ENCODE data around the gene KRT81.
"Not testable (repeated sequence)": the region's sequence is repeated elsewhere in the genome, so short reads cannot be mapped to it uniquely, and the experiment has no call there.

KRT81 gene

GRCh38 chr12:52243259-52243855 lies 48.0 kb downstream of the KRT81 start:
- Histone ChIP-seq H3K27ac (ENCODE audit: insufficient read depth, low read length, poor library complexity, severe bottlenecking) (no peak overlapping the region), H3K36me3 (ENCODE audit: control insufficient read depth, insufficient read depth, low read length) (no peaks in the 10 kb centered on the region), H3K9me3 (ENCODE audit: control insufficient read depth, low read length) (no peaks in the 10 kb centered on the region), H3K4me3 (ENCODE audit: insufficient read depth, low read depth, low read length, poor library complexity, severe bottlenecking) (no peak overlapping the region), H3K4me1 (ENCODE audit: control insufficient read depth, insufficient read depth, low read length, poor library complexity, severe bottlenecking) (peaks cover 14% of the 10 kb centered on the region), H3K27me3 (replicated peaks; ENCODE audit: control insufficient read depth, insufficient read depth, low read length, poor library complexity, severe bottlenecking) (no peaks in the 10 kb centered on the region)
- DNase-seq = no peak

DNA sequence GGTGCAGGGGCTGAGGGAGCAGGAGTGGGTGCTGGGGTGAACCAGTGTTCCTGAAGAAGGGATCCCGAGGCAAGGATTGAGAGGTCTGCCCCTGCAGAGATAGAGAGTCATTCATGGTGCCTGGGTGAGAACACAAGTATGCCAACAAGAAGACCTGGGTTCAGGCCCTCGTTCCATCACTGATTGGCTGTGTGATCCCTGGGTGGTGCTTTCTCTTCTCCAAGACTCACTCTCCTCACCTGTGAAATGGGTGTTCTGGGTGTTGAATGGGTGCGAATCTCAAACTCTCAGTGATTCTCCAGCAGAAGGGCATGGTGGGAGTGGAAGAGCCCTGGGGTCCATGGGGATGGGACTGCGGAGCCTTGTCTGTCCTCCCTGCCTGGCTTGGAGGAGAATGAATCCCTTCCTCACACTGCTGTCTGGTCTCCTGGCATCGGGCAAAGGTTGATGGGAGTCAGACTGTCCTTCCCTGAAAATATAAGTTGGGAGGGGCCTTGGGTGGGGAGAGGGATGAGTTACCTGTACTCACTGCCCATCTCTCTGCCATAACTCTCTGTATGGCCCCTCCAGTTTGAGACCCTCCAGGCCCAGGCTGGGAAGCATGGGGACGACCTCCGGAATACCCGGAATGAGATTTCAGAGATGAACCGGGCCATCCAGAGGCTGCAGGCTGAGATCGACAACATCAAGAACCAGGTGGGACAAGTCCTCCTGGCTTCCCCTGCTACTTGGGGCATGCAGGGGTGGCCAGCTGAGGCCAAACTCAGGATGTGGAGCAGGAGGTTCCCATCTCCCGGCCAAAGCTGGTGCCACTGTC lies 48.7 kb downstream of the KRT81 start:
- Histone ChIP-seq H3K4me3 (ENCODE audit: insufficient read depth, low read depth, low read length, poor library complexity, severe bottlenecking) (no peak overlapping the region), H3K4me1 (ENCODE audit: control insufficient read depth, insufficient read depth, low read length, poor library complexity, severe bottlenecking) (peaks cover 14% of the 10 kb centered on the region), H3K27me3 (replicated peaks; ENCODE audit: control insufficient read depth, insufficient read depth, low read length, poor library complexity, severe bottlenecking) (no peaks in the 10 kb centered on the region), H3K27ac (ENCODE audit: insufficient read depth, low read length, poor library complexity, severe bottlenecking) (no peak overlapping the region), H3K36me3 (ENCODE audit: control insufficient read depth, insufficient read depth, low read length) (no peaks in the 10 kb centered on the region), H3K9me3 (ENCODE audit: control insufficient read depth, low read length) (no peaks in the 10 kb centered on the region)
- no peak for DNase-seq

GRCh38 chr12:52241205-52241842 lies 50.0 kb downstream of the KRT81 start:
- H3K27me3 ChIP-seq (replicated peaks; ENCODE audit: control insufficient read depth, insufficient read depth, low read length, poor library complexity, severe bottlenecking) = no peaks in the 10 kb centered on the region
- no peaks in the 10 kb centered on the region for H3K36me3 ChIP-seq (ENCODE audit: control insufficient read depth, insufficient read depth, low read length)
- no peak for DNase-seq
- H3K4me3 ChIP-seq (ENCODE audit: insufficient read depth, low read depth, low read length, poor library complexity, severe bottlenecking) = no peak overlapping the region
- peaks cover 14% of the 10 kb centered on the region for H3K4me1 ChIP-seq (ENCODE audit: control insufficient read depth, insufficient read depth, low read length, poor library complexity, severe bottlenecking)
- H3K27ac ChIP-seq (ENCODE audit: insufficient read depth, low read length, poor library complexity, severe bottlenecking) = no peak overlapping the region
- H3K9me3 ChIP-seq (ENCODE audit: control insufficient read depth, low read length) = no peaks in the 10 kb centered on the region

DNA sequence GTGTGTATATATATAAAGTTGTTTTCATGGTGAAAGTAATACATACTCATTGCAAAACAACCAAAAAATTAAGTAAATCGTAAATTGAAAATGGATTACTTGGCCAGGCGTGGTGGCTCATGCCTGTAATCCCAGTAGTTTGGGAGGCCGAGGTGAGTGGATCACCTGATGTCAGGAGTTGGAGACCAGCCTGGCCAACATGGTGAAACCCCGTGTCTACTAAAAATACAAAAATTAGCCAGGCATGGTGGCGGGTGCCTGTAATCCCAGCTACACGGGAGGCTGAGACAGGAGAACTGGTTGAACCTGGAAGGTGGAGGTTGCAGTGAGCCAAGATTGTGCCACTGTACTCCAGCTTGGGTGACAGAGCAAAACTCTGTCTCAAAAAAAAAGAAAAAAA lies 51.1 kb downstream of the KRT81 start:
- not testable (repeated sequence) for H3K27ac ChIP-seq (ENCODE audit: insufficient read depth, low read length, poor library complexity, severe bottlenecking); H3K4me3 ChIP-seq (ENCODE audit: insufficient read depth, low read depth, low read length, poor library complexity, severe bottlenecking); H3K9me3 ChIP-seq (ENCODE audit: control insufficient read depth, low read length); H3K36me3 ChIP-seq (ENCODE audit: control insufficient read depth, insufficient read depth, low read length); H3K27me3 ChIP-seq (replicated peaks; ENCODE audit: control insufficient read depth, insufficient read depth, low read length, poor library complexity, severe bottlenecking); DNase-seq
- H3K4me1 ChIP-seq (ENCODE audit: control insufficient read depth, insufficient read depth, low read length, poor library complexity, severe bottlenecking) = peaks cover 14% of the 10 kb centered on the region

DNA sequence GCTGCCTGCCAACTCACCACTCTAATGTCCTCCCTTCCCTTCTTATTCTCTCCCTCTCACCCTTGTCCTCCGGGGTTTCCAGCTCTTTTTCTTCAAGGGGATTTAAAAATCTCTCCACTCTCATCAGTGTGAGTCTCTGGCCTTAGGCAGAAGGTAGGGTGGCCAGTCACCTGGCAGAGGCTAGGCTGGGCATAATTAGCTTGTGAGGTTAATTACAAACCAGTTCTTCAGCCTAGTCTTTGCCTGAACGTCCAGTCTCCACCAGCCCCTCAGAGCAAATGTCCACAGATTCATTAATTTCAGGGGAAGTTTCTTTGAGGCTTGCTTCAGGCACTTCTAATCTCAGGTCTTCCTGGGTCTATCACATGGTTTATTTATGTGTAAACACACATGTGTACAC lies 51.6 kb downstream of the KRT81 start:
- Histone ChIP-seq H3K4me3 (ENCODE audit: insufficient read depth, low read depth, low read length, poor library complexity, severe bottlenecking) (no peak overlapping the region), H3K27ac (ENCODE audit: insufficient read depth, low read length, poor library complexity, severe bottlenecking) (no peak overlapping the region), H3K36me3 (ENCODE audit: control insufficient read depth, insufficient read depth, low read length) (no peaks in the 10 kb centered on the region), H3K9me3 (ENCODE audit: control insufficient read depth, low read length) (no peaks in the 10 kb centered on the region), H3K4me1 (ENCODE audit: control insufficient read depth, insufficient read depth, low read length, poor library complexity, severe bottlenecking) (peaks cover 14% of the 10 kb centered on the region), H3K27me3 (replicated peaks; ENCODE audit: control insufficient read depth, insufficient read depth, low read length, poor library complexity, severe bottlenecking) (peaks cover 1% of the 10 kb centered on the region)
- DNase-seq = no peak

DNA sequence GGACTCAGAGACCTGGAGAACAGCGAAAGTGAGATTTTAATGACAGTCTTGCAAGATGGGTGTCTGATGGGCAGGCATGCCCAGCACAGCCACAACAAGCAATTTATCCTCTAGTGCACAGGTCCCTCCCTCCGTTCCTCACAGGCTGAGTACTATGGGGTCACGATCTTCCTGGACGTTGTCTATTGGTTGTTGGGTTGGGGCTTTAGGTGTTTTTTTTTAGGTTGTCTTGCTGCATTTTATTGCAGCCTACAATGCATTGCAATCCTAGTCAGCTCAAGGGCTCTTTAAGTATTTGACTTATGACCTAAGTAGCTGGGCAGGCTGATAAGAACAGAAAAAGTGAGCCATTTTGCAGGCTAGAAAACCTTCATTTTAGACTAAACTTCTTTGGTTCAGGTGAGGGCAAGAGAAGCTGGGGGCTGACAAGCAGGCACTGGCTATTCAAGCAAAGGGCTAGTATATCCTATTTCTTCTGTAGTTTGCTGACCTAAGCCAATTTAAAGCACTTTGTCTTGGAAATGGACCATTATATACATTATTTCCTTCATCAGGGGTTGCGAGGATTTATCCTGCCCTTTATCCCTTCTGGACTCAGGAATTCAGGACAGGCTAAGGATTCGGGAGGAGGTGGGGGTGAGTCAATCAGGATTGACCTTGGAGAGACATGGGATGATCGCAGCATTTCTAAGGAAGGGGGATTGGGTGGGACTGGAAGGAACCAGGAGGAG lies 52.3 kb downstream of the KRT81 start:
- no peak overlapping the region for H3K4me3 ChIP-seq (ENCODE audit: insufficient read depth, low read depth, low read length, poor library complexity, severe bottlenecking)
- peaks cover 6% of the 10 kb centered on the region for H3K27me3 ChIP-seq (replicated peaks; ENCODE audit: control insufficient read depth, insufficient read depth, low read length, poor library complexity, severe bottlenecking)
- DNase-seq = no peak
- no peaks in the 10 kb centered on the region for H3K9me3 ChIP-seq (ENCODE audit: control insufficient read depth, low read length)
- no peaks in the 10 kb centered on the region for H3K36me3 ChIP-seq (ENCODE audit: control insufficient read depth, insufficient read depth, low read length)
- peaks cover 9% of the 10 kb centered on the region for H3K4me1 ChIP-seq (ENCODE audit: control insufficient read depth, insufficient read depth, low read length, poor library complexity, severe bottlenecking)
- no peak overlapping the region for H3K27ac ChIP-seq (ENCODE audit: insufficient read depth, low read length, poor library complexity, severe bottlenecking)

- Histone ChIP-seq H3K27ac (ENCODE audit: insufficient read depth, low read length, poor library complexity, severe bottlenecking) (no peak overlapping the region), H3K36me3 (ENCODE audit: control insufficient read depth, insufficient read depth, low read length) (no peaks in the 10 kb centered on the region), H3K4me3 (ENCODE audit: insufficient read depth, low read depth, low read length, poor library complexity, severe bottlenecking) (no peak overlapping the region), H3K4me1 (ENCODE audit: control insufficient read depth, insufficient read depth, low read length, poor library complexity, severe bottlenecking) (peaks cover under 1% of the 10 kb centered on the region), H3K27me3 (replicated peaks; ENCODE audit: control insufficient read depth, insufficient read depth, low read length, poor library complexity, severe bottlenecking) (peaks cover 6% of the 10 kb centered on the region), H3K9me3 (ENCODE audit: control insufficient read depth, low read length) (no peaks in the 10 kb centered on the region)
- no peak for DNase-seq
These were observed 53.0 kb downstream of the KRT81 start for GRCh38 chr12:52238207-52238840.

GRCh38 chr12:52236386-52237050 lies 54.8 kb downstream of the KRT81 start:
- Histone ChIP-seq H3K9me3 (ENCODE audit: control insufficient read depth, low read length) (no peaks in the 10 kb centered on the region), H3K4me3 (ENCODE audit: insufficient read depth, low read depth, low read length, poor library complexity, severe bottlenecking) (no peak overlapping the region), H3K27me3 (replicated peaks; ENCODE audit: control insufficient read depth, insufficient read depth, low read length, poor library complexity, severe bottlenecking) (peaks cover 20% of the 10 kb centered on the region), H3K27ac (ENCODE audit: insufficient read depth, low read length, poor library complexity, severe bottlenecking) (no peak overlapping the region), H3K36me3 (ENCODE audit: control insufficient read depth, insufficient read depth, low read length) (no peaks in the 10 kb centered on the region), H3K4me1 (ENCODE audit: control insufficient read depth, insufficient read depth, low read length, poor library complexity, severe bottlenecking) (no peaks in the 10 kb centered on the region)
- DNase-seq = no peak
